Nephron (organoid): ENCODE results near the gene RALB.
"Not testable (repeated sequence)": the region's sequence is repeated elsewhere in the genome, so short reads cannot be mapped to it uniquely, and the experiment has no call there.

Experiments used
- H3K27ac Mint-ChIP-seq, 3 experiments: 2 replicates each; pipeline ENCODE4 v1.8.0; 2020; ENCODE audit warnings: mixed read lengths in 3 of 3, mild to moderate bottlenecking in 2 of 3, moderate library complexity in 1 of 3
- H3K27me3 Mint-ChIP-seq: 2 replicates; pipeline ENCODE4 v1.8.0; 2021; ENCODE audit warnings: low read depth, mild to moderate bottlenecking, moderate library complexity, mixed read lengths
- H3K36me3 Mint-ChIP-seq: 2 replicates; pipeline ENCODE4 v1.8.0; 2020; ENCODE audit warnings: low read depth, mixed read lengths
- H3K4me1 Mint-ChIP-seq: 2 replicates; pipeline ENCODE4 v1.8.0; 2020; ENCODE audit warnings: mixed read lengths
- H3K4me3 Mint-ChIP-seq, 3 experiments: 2 replicates each; pipeline ENCODE4 v1.8.0; 2020; ENCODE audit warnings: mild to moderate bottlenecking in 3 of 3, mixed read lengths in 3 of 3, moderate library complexity in 2 of 3
- H3K9me3 Mint-ChIP-seq: 2 replicates; pipeline ENCODE4 v1.8.0; 2020; ENCODE audit warnings: mixed read lengths
- TF ChIP-seq, protein P1 (sequence below), 3 experiments: fragments of 200-600 bp; sonication (generic); IDR thresholded peaks; one replicate each; pipeline ENCODE4 v1.5.0; 2021; ENCODE audit warnings: antibody characterized with exemption in 3 of 3; ENCODE audit not compliant: unreplicated experiment in 3 of 3

RALB gene

DNA sequence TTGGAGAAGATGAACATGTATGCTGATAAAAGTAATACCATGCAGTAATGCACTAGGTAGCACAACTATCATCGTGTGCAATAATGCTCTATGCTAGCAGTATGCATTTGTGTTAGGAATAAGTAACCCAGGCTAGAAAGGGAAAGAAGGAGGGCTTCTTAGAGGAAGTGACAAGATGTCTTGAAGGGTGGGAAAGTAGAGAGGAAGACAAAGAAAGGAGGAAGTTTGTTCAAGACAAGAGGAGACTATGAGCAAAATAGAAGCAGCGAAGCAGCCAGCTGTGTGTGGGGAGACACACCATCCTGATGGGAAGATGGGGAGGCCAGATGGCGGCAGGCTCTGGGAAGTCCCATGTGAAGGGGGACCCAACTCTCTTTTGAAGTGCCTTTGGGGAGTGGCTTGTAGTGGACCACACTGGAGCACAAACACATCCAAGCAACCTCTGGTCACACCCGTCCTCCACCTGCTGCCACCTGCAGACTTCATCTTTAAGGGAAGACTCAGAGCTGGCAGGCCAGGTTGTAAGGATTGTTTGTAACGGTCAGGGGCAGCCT is 53.4 kb downstream of the RALB start:
- no peak overlapping the region for H3K27ac Mint-ChIP-seq
- TF ChIP-seq, protein P1, sequence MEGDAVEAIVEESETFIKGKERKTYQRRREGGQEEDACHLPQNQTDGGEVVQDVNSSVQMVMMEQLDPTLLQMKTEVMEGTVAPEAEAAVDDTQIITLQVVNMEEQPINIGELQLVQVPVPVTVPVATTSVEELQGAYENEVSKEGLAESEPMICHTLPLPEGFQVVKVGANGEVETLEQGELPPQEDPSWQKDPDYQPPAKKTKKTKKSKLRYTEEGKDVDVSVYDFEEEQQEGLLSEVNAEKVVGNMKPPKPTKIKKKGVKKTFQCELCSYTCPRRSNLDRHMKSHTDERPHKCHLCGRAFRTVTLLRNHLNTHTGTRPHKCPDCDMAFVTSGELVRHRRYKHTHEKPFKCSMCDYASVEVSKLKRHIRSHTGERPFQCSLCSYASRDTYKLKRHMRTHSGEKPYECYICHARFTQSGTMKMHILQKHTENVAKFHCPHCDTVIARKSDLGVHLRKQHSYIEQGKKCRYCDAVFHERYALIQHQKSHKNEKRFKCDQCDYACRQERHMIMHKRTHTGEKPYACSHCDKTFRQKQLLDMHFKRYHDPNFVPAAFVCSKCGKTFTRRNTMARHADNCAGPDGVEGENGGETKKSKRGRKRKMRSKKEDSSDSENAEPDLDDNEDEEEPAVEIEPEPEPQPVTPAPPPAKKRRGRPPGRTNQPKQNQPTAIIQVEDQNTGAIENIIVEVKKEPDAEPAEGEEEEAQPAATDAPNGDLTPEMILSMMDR (IDR thresholded peaks at IDR 0.05; ENCODE audit: unreplicated experiment in 3 of 3) = no peak
- H3K9me3 Mint-ChIP-seq = no peaks in the 10 kb centered on the region
- peaks cover 3% of the 10 kb centered on the region for H3K27me3 Mint-ChIP-seq
- no peaks in the 10 kb centered on the region for H3K4me1 Mint-ChIP-seq
- peaks cover 25% of the 10 kb centered on the region for H3K36me3 Mint-ChIP-seq
- H3K4me3 Mint-ChIP-seq = no peak overlapping the region

DNA sequence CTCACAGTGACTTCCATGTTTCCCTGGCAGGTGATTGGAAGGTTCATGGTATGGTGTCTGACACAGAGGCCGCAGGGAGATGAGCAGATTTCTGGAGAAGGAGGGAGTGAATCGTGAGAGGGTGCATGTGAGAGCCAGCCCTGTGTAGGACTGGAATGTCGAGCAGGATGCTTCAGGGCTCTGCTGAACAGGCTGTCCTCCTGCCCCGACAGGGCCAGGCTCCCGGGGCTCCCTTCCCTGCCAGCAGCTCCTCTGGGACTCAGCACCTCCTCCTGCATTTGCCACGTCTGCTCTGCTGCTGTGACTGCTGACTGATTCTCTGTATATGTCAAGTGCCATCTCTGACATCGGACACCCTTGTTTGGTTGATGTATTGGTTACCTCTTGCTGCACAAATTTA is 54.8 kb downstream of the RALB start:
- Mint-ChIP-seq H3K4me1 (no peaks in the 10 kb centered on the region), H3K27me3 (peaks cover 9% of the 10 kb centered on the region), H3K36me3 (peaks cover 17% of the 10 kb centered on the region), H3K9me3 (no peaks in the 10 kb centered on the region), H3K4me3 (no peak overlapping the region), H3K27ac (no peak overlapping the region)
- TF ChIP-seq, protein P1 (IDR thresholded peaks at IDR 0.05; ENCODE audit: unreplicated experiment in 3 of 3) = no peak

DNA sequence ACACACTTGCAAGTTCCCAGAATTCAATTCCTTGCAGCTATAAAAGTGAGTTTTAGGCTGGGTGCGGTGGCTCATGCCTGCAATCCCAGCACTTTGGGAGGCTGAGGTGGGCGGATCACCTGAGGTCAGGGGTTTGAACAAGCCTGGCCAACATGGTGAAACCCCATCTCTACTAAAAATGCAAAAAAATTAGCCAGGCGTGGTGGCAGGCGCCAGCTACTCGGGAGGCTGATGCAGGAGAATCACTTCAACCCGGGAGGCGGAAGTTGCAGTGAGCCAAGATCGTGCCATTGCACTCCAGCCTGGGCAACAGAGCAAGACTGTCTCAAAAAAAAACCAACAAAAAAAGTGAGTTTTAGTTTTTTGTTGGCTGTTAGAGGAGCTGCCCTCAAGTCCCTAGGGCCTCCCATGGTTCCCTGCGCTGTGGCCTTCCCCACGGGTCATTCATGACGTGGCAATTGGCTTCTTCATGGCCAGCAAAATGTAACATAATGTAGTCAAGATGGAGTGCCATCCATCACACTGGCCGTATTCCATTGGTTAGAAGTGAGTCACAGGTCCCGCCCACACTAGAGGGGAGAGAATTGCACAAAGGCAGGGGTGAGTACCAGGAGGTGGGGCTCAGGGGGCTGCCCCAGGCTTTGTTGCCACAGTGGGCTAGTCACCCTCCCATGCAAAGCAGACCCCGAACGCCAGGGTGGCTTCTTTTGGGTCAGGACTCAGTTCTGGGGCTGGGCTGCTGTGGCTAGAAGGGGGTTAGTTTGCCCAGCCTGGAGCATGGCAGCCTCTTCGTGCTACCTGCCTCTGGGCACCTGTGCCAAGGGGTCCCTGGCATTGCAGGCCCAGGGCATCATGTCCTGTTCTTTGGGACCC is 55.6 kb downstream of the RALB start:
- Mint-ChIP-seq H3K27me3 (peaks cover 17% of the 10 kb centered on the region), H3K36me3 (peaks cover 11% of the 10 kb centered on the region), H3K9me3 (no peaks in the 10 kb centered on the region), H3K27ac (no peak overlapping the region), H3K4me1 (peaks cover 7% of the 10 kb centered on the region), H3K4me3 (no peak overlapping the region)
- TF ChIP-seq, protein P1 (IDR thresholded peaks at IDR 0.05; ENCODE audit: unreplicated experiment in 3 of 3) = no peak

DNA sequence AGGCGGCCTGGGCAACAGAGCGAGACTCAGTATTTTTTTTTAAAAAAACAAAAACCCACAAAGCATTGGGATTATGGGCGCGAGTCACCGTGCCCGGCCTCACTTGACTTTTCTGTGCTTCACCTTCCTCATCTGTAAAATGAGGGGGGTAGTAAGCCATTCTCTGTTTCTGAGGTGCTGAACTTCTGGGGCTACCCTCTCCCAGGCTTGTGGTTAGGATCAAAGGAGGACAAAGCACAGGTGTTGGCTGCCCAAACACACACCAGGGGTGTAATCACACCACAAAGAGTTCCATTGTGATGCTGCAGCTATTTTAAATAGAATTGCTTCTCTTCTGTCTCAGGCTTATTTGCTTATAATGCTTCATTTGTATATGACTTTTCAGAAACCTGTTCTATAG is 57.5 kb downstream of the RALB start:
- Mint-ChIP-seq H3K4me1 (peaks cover 25% of the 10 kb centered on the region), H3K27me3 (peaks cover 31% of the 10 kb centered on the region), H3K27ac (no peak overlapping the region), H3K9me3 (no peaks in the 10 kb centered on the region), H3K36me3 (peaks cover 7% of the 10 kb centered on the region), H3K4me3 (no peak overlapping the region)
- TF ChIP-seq, protein P1 (IDR thresholded peaks at IDR 0.05; ENCODE audit: unreplicated experiment in 3 of 3) = no peak

DNA sequence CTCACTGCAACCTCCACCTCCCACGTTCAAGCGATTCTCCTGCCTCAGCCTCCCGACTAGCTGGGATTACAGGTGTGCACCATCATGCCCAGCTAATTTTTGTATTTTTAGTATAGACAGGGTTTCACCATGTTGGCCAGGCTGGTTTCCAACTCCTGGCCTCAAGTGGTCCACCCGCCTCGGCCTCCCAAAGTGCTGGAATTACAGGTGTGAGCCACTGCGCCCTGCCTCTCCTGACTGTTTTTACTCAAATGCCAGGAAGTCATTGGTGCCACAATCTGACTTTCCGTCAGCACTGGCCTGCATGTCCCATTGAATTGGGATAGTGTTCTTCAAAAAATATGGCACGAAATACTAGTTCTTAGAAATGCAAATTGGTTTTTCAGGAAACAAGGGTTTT is 58.2 kb downstream of the RALB start:
- not testable (repeated sequence) for H3K9me3 Mint-ChIP-seq, H3K4me3 Mint-ChIP-seq, H3K36me3 Mint-ChIP-seq, H3K27ac Mint-ChIP-seq
- H3K4me1 Mint-ChIP-seq = peaks cover 26% of the 10 kb centered on the region
- peaks cover 36% of the 10 kb centered on the region for H3K27me3 Mint-ChIP-seq

DNA sequence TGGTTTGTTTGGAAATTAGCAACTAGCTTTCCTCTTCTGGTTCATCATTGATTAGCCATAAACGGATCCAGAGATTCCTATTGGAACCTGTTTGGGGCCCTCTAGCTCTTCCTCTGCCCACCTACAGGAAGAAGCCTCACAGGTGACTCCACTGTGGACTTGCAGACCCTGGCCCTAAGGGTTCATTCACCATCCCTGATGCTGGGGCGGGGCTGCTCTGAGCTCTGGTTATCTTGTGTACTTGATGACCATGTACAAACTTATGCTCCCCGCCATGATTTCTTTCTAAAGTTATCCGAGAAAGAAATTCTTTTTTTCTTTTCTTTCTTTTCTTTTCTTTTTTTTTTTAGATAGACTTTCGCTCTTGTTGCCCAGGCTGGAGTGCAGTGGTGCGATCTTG is 59.4 kb downstream of the RALB start:
- no peak overlapping the region for H3K27ac Mint-ChIP-seq
- no peaks in the 10 kb centered on the region for H3K9me3 Mint-ChIP-seq
- TF ChIP-seq, protein P1 (IDR thresholded peaks at IDR 0.05; ENCODE audit: unreplicated experiment in 3 of 3) = no peak
- H3K36me3 Mint-ChIP-seq = no peaks in the 10 kb centered on the region
- H3K27me3 Mint-ChIP-seq = peaks cover 43% of the 10 kb centered on the region
- no peak overlapping the region for H3K4me3 Mint-ChIP-seq
- H3K4me1 Mint-ChIP-seq = peaks cover 26% of the 10 kb centered on the region
